ENCODE data around the gene FAM107B.

Gene FAM107B

DNA sequence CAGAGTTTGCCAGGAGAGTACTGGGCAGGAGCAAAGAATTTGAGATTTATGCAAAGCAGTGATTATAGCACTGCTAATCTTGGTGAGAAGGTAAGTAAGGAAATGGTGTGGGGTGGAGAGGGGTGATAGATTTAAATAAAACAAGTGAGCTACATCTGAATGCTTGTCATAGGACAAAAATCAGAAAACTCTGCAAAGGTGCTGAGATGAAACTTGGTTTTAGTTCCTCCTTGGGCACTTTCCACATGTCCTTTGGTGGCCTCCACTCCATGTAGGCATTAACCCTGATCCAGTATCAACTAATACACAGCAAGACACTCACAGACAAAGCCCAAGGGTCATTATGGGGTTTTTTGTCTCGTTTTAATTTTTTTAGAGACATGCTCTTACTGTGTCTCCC lies 25.7 kb upstream of the FAM107B start:
- no peak for DNase-seq (ENCODE audit: extremely low read depth, low read depth)

DNA sequence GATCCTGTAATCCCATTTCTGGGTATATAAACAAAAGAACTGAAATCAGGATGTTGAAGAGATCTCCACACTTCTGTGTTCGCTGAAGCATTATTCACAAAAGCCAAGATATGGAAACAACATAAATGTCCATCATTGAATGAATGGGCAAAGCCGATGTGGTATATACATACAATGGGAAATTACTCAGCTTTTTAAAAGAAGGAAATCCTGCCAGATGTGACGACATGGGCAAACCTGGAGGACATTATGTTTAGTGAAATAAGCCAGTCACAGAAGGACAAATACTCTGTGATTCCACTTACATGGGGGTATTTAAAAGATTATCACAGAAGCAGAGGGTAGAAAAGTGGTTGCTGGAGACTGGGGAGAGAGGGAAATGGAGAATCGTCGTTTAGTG lies 23.9 kb upstream of the FAM107B start:
- no peak for DNase-seq (ENCODE audit: extremely low read depth, low read depth)
- no peak overlapping the region for H3K4me3 ChIP-seq (replicated peaks; ENCODE audit: low read depth, low read length)
- no peak for TF ChIP-seq CTCF (IDR thresholded peaks at IDR 0.05; ENCODE audit: low read depth, low read length, missing control alignments)

More for the DNA sequence above, 25.7 kb upstream of the FAM107B start:
- no peak overlapping the region for H3K4me3 ChIP-seq (replicated peaks; ENCODE audit: low read depth, low read length)
- no peak for TF ChIP-seq CTCF (IDR thresholded peaks at IDR 0.05; ENCODE audit: low read depth, low read length, missing control alignments)

DNA sequence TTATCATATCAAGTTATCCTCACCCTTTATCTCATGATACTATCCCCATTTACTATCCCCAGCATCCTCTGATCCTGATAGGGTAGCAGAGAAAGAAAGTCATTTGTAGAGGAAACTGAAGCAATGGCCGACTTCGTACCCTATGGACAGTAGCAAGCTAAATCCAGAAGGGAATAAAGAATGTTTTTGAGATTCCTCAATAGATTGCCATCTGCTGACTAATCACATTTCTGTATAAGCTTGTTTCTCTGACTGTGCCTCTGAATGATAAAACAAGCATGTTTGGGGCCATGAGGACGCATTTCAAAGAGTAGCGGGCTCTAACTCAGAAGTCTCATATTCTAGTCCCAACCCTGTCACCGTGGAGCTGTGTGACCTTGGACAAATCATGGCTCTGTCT lies 13.2 kb upstream of the FAM107B start:
- no peak overlapping the region for H3K4me3 ChIP-seq (replicated peaks; ENCODE audit: low read depth, low read length)
- TF ChIP-seq CTCF (IDR thresholded peaks at IDR 0.05; ENCODE audit: low read depth, low read length, missing control alignments), result no peak
- DNase-seq (ENCODE audit: extremely low read depth, low read depth), result no peak

GRCh38 chr10:14784459-14785055 lies 9.9 kb upstream of the FAM107B start:
- no peak for TF ChIP-seq CTCF (IDR thresholded peaks at IDR 0.05; ENCODE audit: low read depth, low read length, missing control alignments)
- H3K4me3 ChIP-seq (replicated peaks; ENCODE audit: low read depth, low read length), result no peak overlapping the region
- no peak for DNase-seq (ENCODE audit: extremely low read depth, low read depth)

GRCh38 chr10:14782691-14783363 lies 8.1 kb upstream of the FAM107B start:
- no peak for TF ChIP-seq CTCF (IDR thresholded peaks at IDR 0.05; ENCODE audit: low read depth, low read length, missing control alignments)
- DNase-seq (ENCODE audit: extremely low read depth, low read depth), result no peak
- no peak overlapping the region for H3K4me3 ChIP-seq (replicated peaks; ENCODE audit: low read depth, low read length)

GRCh38 chr10:14781763-14782162 lies 7.1 kb upstream of the FAM107B start:
- no peak for TF ChIP-seq CTCF (IDR thresholded peaks at IDR 0.05; ENCODE audit: low read depth, low read length, missing control alignments)
- no peak for DNase-seq (ENCODE audit: extremely low read depth, low read depth)
- no peak overlapping the region for H3K4me3 ChIP-seq (replicated peaks; ENCODE audit: low read depth, low read length)

All from HFF-Myc (cell line).